Gastrocnemius medialis (tissue), 4 donors: ENCODE data around the gene FSIP1. TPM values are rescaled to one million over a fixed set of nuclear protein-coding genes. Genes with fewer than 3 reads are reported as not detected.

Experiments
- ATAC-seq, 2 donors: fragments of 150-250 bp; one replicate each; pipeline ENCODE4 v1.9.1; 2016
- DNase-seq, 2 donors: peaks; one replicate each; pipeline ENCODE4 v3.0.0-alpha.2; 2019
- H3K27ac ChIP-seq, 4 donors: fragments of 200-600 bp; sonication (generic); 1 replicate in 1 of 4; 2 replicates in 3 of 4; pipeline ENCODE4 v1.5.1; 2016 to 2018; ENCODE audit warnings: mild to moderate bottlenecking in 2 of 4, moderate library complexity in 1 of 4
- H3K27me3 ChIP-seq, 3 donors: fragments of 200-600 bp; sonication (generic) in 2 of 3; 1 replicate in 1 of 3; 2 replicates in 2 of 3; pipeline versions ENCODE4 v1.5.1 to v1.6.0; 2016 to 2019; ENCODE audit warnings: mild to moderate bottlenecking in 1 of 3, moderate library complexity in 1 of 3
- H3K36me3 ChIP-seq, 2 donors: fragments of 200-600 bp; sonication (generic) in 1 of 2; one replicate each; pipeline ENCODE4 v1.5.1; 2017 to 2018
- H3K4me1 ChIP-seq, 2 donors: fragments of 200-600 bp; sonication (generic) in 1 of 2; one replicate each; pipeline ENCODE4 v1.5.1; 2016 to 2017; ENCODE audit warnings: mild to moderate bottlenecking in 2 of 2
- H3K4me3 ChIP-seq, 4 donors: fragments of 200-600 bp; sonication (generic) in 3 of 4; 1 replicate in 1 of 4; 2 replicates in 3 of 4; pipeline ENCODE4 v1.5.1; 2016 to 2019; ENCODE audit warnings: mild to moderate bottlenecking in 2 of 4
- H3K9me3 ChIP-seq, 3 donors: fragments of 200-600 bp; sonication (generic) in 2 of 3; 1 replicate in 1 of 3; 2 replicates in 2 of 3; pipeline ENCODE4 v1.5.1; 2016 to 2019
- CTCF ChIP-seq, 5 experiments: fragments of 450-650 bp in 3 of 5; fragments of 200-600 bp in 2 of 5; sonication (generic) in 2 of 5; IDR thresholded peaks in 4 of 5; conservative IDR thresholded peaks in 1 of 5; 1 replicate in 4 of 5; 2 replicates in 1 of 5; pipeline ENCODE4 v1.5.1; 2016 to 2019; ENCODE audit warnings: antibody characterized with exemption in 5 of 5, mild to moderate bottlenecking in 3 of 5, moderate library complexity in 3 of 5
- POLR2A ChIP-seq, 2 donors: fragments of 450-650 bp; IDR thresholded peaks; one replicate each; pipeline ENCODE4 v1.6.1; 2017; ENCODE audit warnings: antibody characterized with exemption in 2 of 2, mild to moderate bottlenecking in 2 of 2, moderate library complexity in 2 of 2
- in situ Hi-C, 4 donors: fragments of 200-750 bp; cut with MboI; loops; one replicate each; pipeline versions ENCODE4 v1.15.0 to v1.8.0; 2017; ENCODE audit warnings: low sequenced_read_pairs in 4 of 4
- intact Hi-C: fragments of 100-400 bp; cut with DNase I; formaldehyde crosslinking; loops from one replicate; pipeline ENCODE4 v1.15.1; 2023; ENCODE audit warnings: low total_unique reads
- total RNA-seq, 4 donors: library from RNA; depleted of rRNA; stranded (reverse); fragments of >200 nt; gene quantifications; one replicate each; pipeline versions ENCODE4 v1.1.0 to v1.2.3, GENCODE V29; 2016

FSIP1 gene
- total RNA-seq, 4 donors from 2014 or later, result 0.11 to 23.9 (median 1.0) TPM; not detected in 1

- H3K27me3 ChIP-seq, result no peaks in the 10 kb centered on the region
- in situ Hi-C loops, result no loop called here
- no peak for TF ChIP-seq POLR2A (IDR thresholded peaks at IDR 0.05)
- no peak for TF ChIP-seq CTCF (IDR thresholded peaks at IDR 0.05 in 4 of 5, conservative IDR thresholded peaks at IDR 0.05 in 1 of 5)
- no peaks in the 10 kb centered on the region for H3K4me1 ChIP-seq
- H3K9me3 ChIP-seq, result no peaks in the 10 kb centered on the region
- no peak for ATAC-seq
- DNase-seq, result no peak
- no peak overlapping the region for H3K27ac ChIP-seq
- no peaks in the 10 kb centered on the region for H3K36me3 ChIP-seq
- H3K4me3 ChIP-seq, result no peak overlapping the region
- intact Hi-C loops, result no loop called here
These were observed 174.2 kb downstream of the FSIP1 start for GRCh38 chr15:39608185-39609139.

GRCh38 chr15:39605146-39605545 is 177.5 kb downstream of the FSIP1 start:
- H3K4me1 ChIP-seq, result no peaks in the 10 kb centered on the region
- no peak for ATAC-seq
- no peak overlapping the region for H3K4me3 ChIP-seq
- no peaks in the 10 kb centered on the region for H3K36me3 ChIP-seq
- TF ChIP-seq CTCF (IDR thresholded peaks at IDR 0.05 in 4 of 5, conservative IDR thresholded peaks at IDR 0.05 in 1 of 5) (no peak), POLR2A (IDR thresholded peaks at IDR 0.05) (no peak)
- H3K27ac ChIP-seq, result no peak overlapping the region
- H3K9me3 ChIP-seq, result no peaks in the 10 kb centered on the region
- intact Hi-C loops (no loop called here), in situ Hi-C loops (no loop called here)
- no peak for DNase-seq
- H3K27me3 ChIP-seq, result no peaks in the 10 kb centered on the region

- Histone ChIP-seq H3K27me3 (no peaks in the 10 kb centered on the region), H3K9me3 (no peaks in the 10 kb centered on the region), H3K36me3 (no peaks in the 10 kb centered on the region), H3K4me3 (no peak overlapping the region), H3K4me1 (no peaks in the 10 kb centered on the region), H3K27ac (no peak overlapping the region)
- ATAC-seq, result no peak
- in situ Hi-C loops (no loop called here), intact Hi-C loops (no loop called here)
- TF ChIP-seq POLR2A (IDR thresholded peaks at IDR 0.05) (no peak), CTCF (IDR thresholded peaks at IDR 0.05 in 4 of 5, conservative IDR thresholded peaks at IDR 0.05 in 1 of 5) (no peak)
- DNase-seq, result no peak
These were observed 180.5 kb downstream of the FSIP1 start for GRCh38 chr15:39602143-39602542.

- Histone ChIP-seq H3K27me3 (no peaks in the 10 kb centered on the region), H3K27ac (no peak overlapping the region), H3K9me3 (no peaks in the 10 kb centered on the region), H3K4me3 (no peak overlapping the region), H3K4me1 (no peaks in the 10 kb centered on the region), H3K36me3 (peaks cover 0 to 7% of the 10 kb centered on the region in 2 donors)
- no peak for ATAC-seq
- TF ChIP-seq POLR2A (IDR thresholded peaks at IDR 0.05) (no peak), CTCF (IDR thresholded peaks at IDR 0.05 in 4 of 5, conservative IDR thresholded peaks at IDR 0.05 in 1 of 5) (no peak)
- intact Hi-C loops, result no loop called here
- no peak for DNase-seq
- in situ Hi-C loops, result loop anchor here in 2 of 4 donors (25.0 kb wide), 2 partner anchors 438 to 788 kb away; no protein-coding TSS in a partner anchor
These were observed 182.8 kb downstream of the FSIP1 start for GRCh38 chr15:39599871-39600270.
